B cell (primary cell): ENCODE data around the gene AFF3. TPM values are rescaled to one million over a fixed set of nuclear protein-coding genes. Genes with fewer than 3 reads are reported as not detected.

ENCODE experiments used
- ATAC-seq: fragments of 200-7000 bp; cut with Tn5 transposase; one replicate; pipeline ENCODE4 v1.10.0; 2021; ENCODE audit warnings: low read depth, mild to moderate bottlenecking, moderate number of reproducible peaks, moderate library complexity
- CTCF ChIA-PET: fragments of 350-600 bp; sonication (Branson Sonifier 250); formaldehyde crosslinking; loops from one replicate; lab custom pipeline; 2021; ENCODE audit warnings: antibody characterized with exemption, inconsistent platforms; lab: Charles Lee
- POLR2A ChIA-PET: fragments of 350-600 bp; sonication (Branson Sonifier 250); formaldehyde crosslinking; loops from one replicate; lab custom pipeline; 2021; ENCODE audit warnings: antibody characterized with exemption; lab: Charles Lee
- DNase-seq: peaks from one replicate; pipeline ENCODE4 v3.0.0; 2013
- H2AFZ ChIP-seq: 2 replicates; pipeline ENCODE4 v1.6.1; 2012; ENCODE audit warnings: mild to moderate bottlenecking, low read depth, low read length; ENCODE audit not compliant: insufficient read depth, poor library complexity, severe bottlenecking
- H3K27ac ChIP-seq, 2 donors: 1 replicate in 1 of 2; 2 replicates in 1 of 2; pipeline ENCODE4 v1.5.1; 2012 to 2013; ENCODE audit warnings: low read length in 2 of 2, mild to moderate bottlenecking in 2 of 2, moderate library complexity in 1 of 2
- H3K27me3 ChIP-seq, 4 experiments: fragments of 200-600 bp in 1 of 4; sonication (generic) in 1 of 4; replicated peaks in 1 of 4; 1 replicate in 2 of 4; 2 replicates in 2 of 4; pipeline versions ENCODE4 v1.6.1 to v1.7.0; 2013 to 2016; ENCODE audit warnings: low read length in 3 of 4, mild to moderate bottlenecking in 2 of 4, mixed read lengths in 1 of 4, moderate library complexity in 1 of 4; ENCODE audit not compliant: insufficient read depth in 4 of 4, control insufficient read depth in 3 of 4; ENCODE audit errors: control extremely low read depth in 1 of 4
- H3K36me3 ChIP-seq, 2 experiments: replicated peaks in 1 of 2; 1 replicate in 1 of 2; 2 replicates in 1 of 2; pipeline versions ENCODE4 v1.6.1 to v1.7.1; 2013; ENCODE audit warnings: low read length in 1 of 2; ENCODE audit not compliant: insufficient read depth in 2 of 2, control insufficient read depth in 1 of 2; ENCODE audit errors: control extremely low read depth in 1 of 2, extremely low read depth in 1 of 2
- H3K4me1 ChIP-seq, 2 donors: fragments of 200-600 bp in 1 of 2; sonication (generic) in 1 of 2; 1 replicate in 1 of 2; 2 replicates in 1 of 2; pipeline versions ENCODE4 v1.5.1 to v1.6.1; 2013 to 2017; ENCODE audit warnings: low read length in 2 of 2; ENCODE audit not compliant: control insufficient read depth in 2 of 2, insufficient read depth in 2 of 2
- H3K4me2 ChIP-seq: replicated peaks from 2 replicates; pipeline ENCODE3; 2012; ENCODE audit warnings: mild to moderate bottlenecking, low read depth, low read length; ENCODE audit not compliant: poor library complexity, severe bottlenecking
- H3K4me3 ChIP-seq, 5 experiments: fragments of 200-600 bp in 1 of 5; sonication (generic) in 1 of 5; 1 replicate in 3 of 5; 2 replicates in 2 of 5; pipeline versions ENCODE4 v1.5.1 to v1.7.0; 2011 to 2016; ENCODE audit warnings: low read length in 4 of 5, mild to moderate bottlenecking in 4 of 5, low read depth in 2 of 5, control low read depth in 1 of 5, moderate library complexity in 1 of 5; ENCODE audit not compliant: insufficient read depth in 1 of 5; ENCODE audit errors: control extremely low read depth in 1 of 5, extremely low read depth in 1 of 5
- H3K79me2 ChIP-seq: fragments of 200-600 bp; sonication (generic); one replicate; pipeline ENCODE4 v1.6.0; 2016; ENCODE audit warnings: low read length; ENCODE audit not compliant: control insufficient read depth, insufficient read depth
- H3K9ac ChIP-seq: fragments of 200-600 bp; sonication (generic); 2 replicates; pipeline ENCODE4 v1.6.1; 2017; ENCODE audit warnings: mild to moderate bottlenecking, low read length, moderate library complexity
- H3K9me3 ChIP-seq, 3 donors: one replicate each; pipeline versions ENCODE4 v1.6.1 to v1.7.1; 2013; ENCODE audit warnings: low read length in 2 of 3; ENCODE audit not compliant: control insufficient read depth in 2 of 3, insufficient read depth in 1 of 3; ENCODE audit errors: control extremely low read depth in 1 of 3
- H4K20me1 ChIP-seq: 2 replicates; pipeline ENCODE4 v1.6.0; 2012; ENCODE audit warnings: mild to moderate bottlenecking, low read length; ENCODE audit not compliant: insufficient read depth, control insufficient read depth, poor library complexity, severe bottlenecking
- H3K27ac Mint-ChIP-seq: one replicate; pipeline ENCODE4 v1.8.0; 2021; ENCODE audit warnings: mixed read lengths
- H3K27me3 Mint-ChIP-seq: one replicate; pipeline ENCODE4 v1.8.0; 2021; ENCODE audit warnings: mixed read lengths
- H3K4me1 Mint-ChIP-seq: one replicate; pipeline ENCODE4 v1.8.0; 2021; ENCODE audit warnings: mixed read lengths
- H3K4me3 Mint-ChIP-seq: one replicate; pipeline ENCODE4 v1.8.0; 2021; ENCODE audit warnings: mixed read lengths
- H3K9me3 Mint-ChIP-seq: one replicate; pipeline ENCODE4 v1.8.0; 2022; ENCODE audit warnings: mixed read lengths; ENCODE audit not compliant: insufficient read depth
- CTCF ChIP-seq: fragments of 200-600 bp; IDR thresholded peaks from one replicate; pipeline ENCODE4 v1.8.0; 2022; ENCODE audit warnings: antibody characterized with exemption, mild to moderate bottlenecking
- EZH2 ChIP-seq: IDR thresholded peaks from 2 replicates; pipeline ENCODE4 v1.6.1; 2012; ENCODE audit warnings: borderline replicate concordance, low read depth, mild to moderate bottlenecking, moderate library complexity, low read length; ENCODE audit not compliant: insufficient read depth, poor library complexity, severe bottlenecking
- WGBS: methylation state at CpG from one replicate; pipeline ENCODE4 v1.1.5; 2013; ENCODE audit warnings: missing lambda C conversion rate; ENCODE audit not compliant: insufficient coverage; 5-methylcytosine and 5-hydroxymethylcytosine counted together
- intact Hi-C: fragments of 100-400 bp; cut with micrococcal nuclease; formaldehyde crosslinking; loops from one replicate; pipeline ENCODE4 v1.10.0; 2022
- polyA plus RNA-seq: library from polyadenylated mRNA; depleted of rRNA; stranded (reverse); fragments of >200 nt; gene quantifications from 2 replicates; pipeline ENCODE4 v1.2.3, GENCODE V29; 2012
- total RNA-seq, 2 donors: library from RNA; stranded (reverse); fragments of 120-200 nt in 1 of 2; gene quantifications; 1 replicate in 1 of 2; 2 replicates in 1 of 2; pipeline versions ENCODE4 v1.2.3 to v1.2.4, GENCODE V29; 2013 to 2022

Gene AFF3
- total and polyA plus RNA-seq, 2 donors (not counting 1 experiment from before 2014, with no cell fraction given): 117 to 830 TPM

GRCh38 chr2:99613980-99614379 lies 528.4 kb downstream of the AFF3 start:
- Histone ChIP-seq H3K27me3 (no peaks in the 10 kb centered on the region), H3K9ac (no peak overlapping the region), H4K20me1 (peaks cover 36% of the 10 kb centered on the region), H3K79me2 (peaks cover 35% of the 10 kb centered on the region), H3K4me2 (no peak overlapping the region), H3K9me3 (no peaks in the 10 kb centered on the region), H3K27ac (peak overlapping the region in 1 of 2 donors; percentile 24), H3K36me3 (peaks cover 0 to 22% of the 10 kb centered on the region in 2 experiments), H2AFZ (no peak overlapping the region), H3K4me1 (peaks cover 11 to 15% of the 10 kb centered on the region in 2 donors), H3K4me3 (no peak overlapping the region)
- Mint-ChIP-seq H3K4me3 (no peak overlapping the region), H3K27me3 (no peaks in the 10 kb centered on the region), H3K9me3 (no peaks in the 10 kb centered on the region), H3K4me1 (peaks cover 31% of the 10 kb centered on the region), H3K27ac (no peak overlapping the region)
- ChIA-PET POLR2A (no interaction called here), CTCF (interaction anchor here (1.0 kb wide), 1 partner anchor 647 kb away, joined by 3 read pairs; no protein-coding TSS in a partner anchor)
- intact Hi-C loops: no loop called here
- TF ChIP-seq CTCF (no peak), EZH2 (no peak)
- 93% methylated on average over 3 of the region's 3 CpGs for WGBS
- DNase-seq (no peak), ATAC-seq (no peak)

- no peak overlapping the region for H3K27ac ChIP-seq
- H3K4me2 ChIP-seq: no peak overlapping the region
- no peaks in the 10 kb centered on the region for H3K9me3 ChIP-seq
- H3K4me1 Mint-ChIP-seq: peaks cover 43% of the 10 kb centered on the region
- no peak overlapping the region for H3K9ac ChIP-seq
- no peaks in the 10 kb centered on the region for H3K27me3 ChIP-seq
- H2AFZ ChIP-seq: no peak overlapping the region
- peaks cover 11 to 17% of the 10 kb centered on the region in 2 donors for H3K4me1 ChIP-seq
- peaks cover 3 to 14% of the 10 kb centered on the region in 2 experiments for H3K36me3 ChIP-seq
- H3K79me2 ChIP-seq: peaks cover 31% of the 10 kb centered on the region
- ATAC-seq (no peak), DNase-seq (no peak)
- no peaks in the 10 kb centered on the region for H3K27me3 Mint-ChIP-seq
- H4K20me1 ChIP-seq: peaks cover 33% of the 10 kb centered on the region
- H3K9me3 Mint-ChIP-seq: no peaks in the 10 kb centered on the region
- H3K4me3 Mint-ChIP-seq: no peak overlapping the region
- intact Hi-C loops: no loop called here
- no peak overlapping the region for H3K27ac Mint-ChIP-seq
- no peak overlapping the region for H3K4me3 ChIP-seq
- CTCF ChIA-PET: interaction anchor here (1.0 kb wide), 1 partner anchor 53 kb away, joined by 4 read pairs; no protein-coding TSS in a partner anchor
- no peak for TF ChIP-seq CTCF
- TF ChIP-seq EZH2: no peak
- POLR2A ChIA-PET: no interaction called here
- WGBS: 86% methylated on average over 1 of the region's 6 CpGs
Observed at GRCh38 chr2:99611786-99612185, 530.6 kb downstream of the AFF3 start.
